HEK293T (cell line): ENCODE data around the gene TRA2B.

Source experiments
- CTCF ChIA-PET: fragments of 350-600 bp; formaldehyde crosslinking; extraction: SDS; loops from one replicate; lab custom pipeline; 2021; ENCODE audit warnings: antibody characterized with exemption, inconsistent platforms; lab: Yijun Ruan, JAX
- POLR2A ChIA-PET: fragments of 350-600 bp; formaldehyde crosslinking; extraction: SDS; loops from one replicate; lab custom pipeline; 2020; ENCODE audit warnings: antibody characterized with exemption, inconsistent platforms; lab: Yijun Ruan, JAX
- DNase-seq: peaks from one replicate; pipeline ENCODE4 v3.0.0; 2012; ENCODE audit warnings: mixed read lengths; ENCODE audit errors: extremely low spot score
- ARNT ChIP-seq: fragments of 450-650 bp; IDR thresholded peaks from 2 replicates; pipeline ENCODE4 v1.6.1; 2017; ENCODE audit warnings: mild to moderate bottlenecking
- BHLHE40 ChIP-seq: fragments of 450-650 bp; IDR thresholded peaks from 2 replicates; pipeline ENCODE4 v1.6.1; 2016; ENCODE audit warnings: mild to moderate bottlenecking, moderate library complexity, borderline replicate concordance
- ELF4 ChIP-seq: fragments of 450-650 bp; IDR thresholded peaks from 2 replicates; pipeline ENCODE4 v1.6.1; 2017; ENCODE audit warnings: antibody characterized with exemption
- FOXA1 ChIP-seq: fragments of 450-650 bp; IDR thresholded peaks from 2 replicates; pipeline ENCODE4 v1.6.1; 2016; ENCODE audit warnings: mild to moderate bottlenecking
- FOXK2 ChIP-seq: fragments of 450-650 bp; IDR thresholded peaks from 2 replicates; pipeline ENCODE4 v1.6.1; 2016; ENCODE audit warnings: mild to moderate bottlenecking
- FOXM1 ChIP-seq: fragments of 450-650 bp; IDR thresholded peaks from 2 replicates; pipeline ENCODE4 v1.6.1; 2017; ENCODE audit warnings: mild to moderate bottlenecking, borderline replicate concordance
- HDGF ChIP-seq: fragments of 450-650 bp; IDR thresholded peaks from 2 replicates; pipeline ENCODE4 v1.6.1; 2017; ENCODE audit warnings: antibody characterized with exemption, borderline replicate concordance
- L3MBTL2 ChIP-seq: fragments of 450-650 bp; conservative IDR thresholded peaks from 2 replicates; pipeline ENCODE4 v1.6.1; 2016; ENCODE audit warnings: mild to moderate bottlenecking
- LEF1 ChIP-seq: fragments of 450-650 bp; IDR thresholded peaks from 2 replicates; pipeline ENCODE4 v1.6.1; 2017; ENCODE audit warnings: mild to moderate bottlenecking, borderline replicate concordance
- NFRKB ChIP-seq: fragments of 450-650 bp; IDR thresholded peaks from 2 replicates; pipeline ENCODE4 v1.6.1; 2016; ENCODE audit warnings: mild to moderate bottlenecking, moderate library complexity
- PKNOX1 ChIP-seq: fragments of 450-650 bp; IDR thresholded peaks from 2 replicates; pipeline ENCODE4 v1.6.1; 2016
- SP1 ChIP-seq: fragments of 450-650 bp; IDR thresholded peaks from 2 replicates; pipeline ENCODE4 v1.6.1; 2017
- SUZ12 ChIP-seq: fragments of 450-650 bp; IDR thresholded peaks from 2 replicates; pipeline ENCODE4 v1.6.1; 2016; ENCODE audit warnings: mild to moderate bottlenecking
- TARDBP ChIP-seq: fragments of 450-650 bp; IDR thresholded peaks from 2 replicates; pipeline ENCODE4 v1.6.1; 2016
- ZNF384 ChIP-seq: fragments of 450-650 bp; IDR thresholded peaks from 2 replicates; pipeline ENCODE4 v1.6.1; 2016

Gene TRA2B

GRCh38 chr3:185933374-185934173 is 4.2 kb downstream of the TRA2B start:
- CTCF ChIA-PET = interaction anchor here (0.9 kb wide), 1 partner anchor 10 kb away, joined by 5 read pairs; no protein-coding TSS in a partner anchor
- POLR2A ChIA-PET = interaction anchor here (0.6 to 1.4 kb wide), 3 partner anchors 10 to 112 kb away, joined by 4 to 5 read pairs (median 4); no protein-coding TSS in a partner anchor
- no peak for TF ChIP-seq TARDBP
- TF ChIP-seq PKNOX1 = peak; percentile 80

GRCh38 chr3:185931777-185932612 is 5.8 kb downstream of the TRA2B start:
- TF ChIP-seq PKNOX1 = no peak
- no peak for TF ChIP-seq L3MBTL2
- TF ChIP-seq TARDBP = no peak
- TF ChIP-seq SP1 = no peak
- no peak for TF ChIP-seq SUZ12
- ChIA-PET CTCF (interaction anchor here (0.8 kb wide), 1 partner anchor 198 kb away, joined by 3 read pairs; no protein-coding TSS in a partner anchor), POLR2A (interaction anchor here (0.7 to 1.4 kb wide), 3 partner anchors 12 to 110 kb away, joined by 3 to 4 read pairs (median 4); no protein-coding TSS in a partner anchor)
- no peak for DNase-seq

More at GRCh38 chr3:185933374-185934173, 4.2 kb downstream of the TRA2B start:
- DNase-seq = no peak

- POLR2A ChIA-PET = no interaction called here
- TF ChIP-seq PKNOX1 = no peak
- TF ChIP-seq ARNT = no peak
- no peak for TF ChIP-seq HDGF
- TF ChIP-seq ELF4 = no peak
- no peak for TF ChIP-seq SP1
- no peak for TF ChIP-seq FOXK2
- TF ChIP-seq NFRKB = no peak
- CTCF ChIA-PET = no interaction called here
- DNase-seq = no peak
Measured at GRCh38 chr3:185930393-185931107, 7.3 kb downstream of the TRA2B start.

GRCh38 chr3:185929192-185930151 is 8.3 kb downstream of the TRA2B start:
- no peak for DNase-seq
- POLR2A ChIA-PET = no interaction called here
- TF ChIP-seq ELF4 (no peak), L3MBTL2 (no peak), BHLHE40 (no peak), SP1 (no peak), NFRKB (no peak), LEF1 (no peak), ARNT (no peak), FOXA1 (no peak), ZNF384 (no peak), FOXM1 (no peak), FOXK2 (no peak), SUZ12 (no peak), PKNOX1 (no peak)
- CTCF ChIA-PET = interaction anchor here (1.2 kb wide), 1 partner anchor 14 kb away, joined by 4 read pairs; no protein-coding TSS in a partner anchor

- no peak for DNase-seq
- ChIA-PET POLR2A (interaction anchor here (2.6 kb wide), 1 partner anchor 9 kb away, joined by 27 read pairs; the partner anchor contains the start of gene TRA2B), CTCF (interaction anchor here (1.2 kb wide), 1 partner anchor 15 kb away, joined by 4 read pairs; no protein-coding TSS in a partner anchor)
- TF ChIP-seq ELF4 (no peak), FOXK2 (no peak), FOXA1 (no peak)
Measured at GRCh38 chr3:185928496-185928895, 9.3 kb downstream of the TRA2B start.
